HCT116 (cell line): ENCODE data around the gene GNG13. TPM values are rescaled to one million over a fixed set of nuclear protein-coding genes. Genes with fewer than 3 reads are reported as not detected.

ENCODE experiments used
- ATAC-seq: fragments of 200-7000 bp; cut with Tn5 transposase; 2 replicates; pipeline ENCODE4 v1.9.1; 2020; ENCODE audit warnings: mild to moderate bottlenecking, moderate library complexity
- BruUV-seq: library from RNA; stranded (reverse); fragments of 400-500 nt; replicated peaks from 2 replicates; lab custom pipeline; 2021; lab: Mats Ljungman, UMichigan
- CTCF ChIA-PET: fragments of 300-600 bp; sonication (Branson Sonifier 250); formaldehyde crosslinking; loops from one replicate; lab custom pipeline; 2021; ENCODE audit warnings: antibody characterized with exemption; lab: Charles Lee
- POLR2A ChIA-PET: fragments of 300-600, 350-600 bp; sonication (Branson Sonifier 250); formaldehyde crosslinking; loops from one replicate; lab custom pipeline; 2021; ENCODE audit warnings: antibody characterized with exemption; lab: Charles Lee
- RAD21 ChIA-PET, 2 experiments: fragments of 300-600 bp; sonication (Branson Sonifier 250); formaldehyde crosslinking; loops; one replicate each; lab custom pipeline; 2023; ENCODE audit warnings: low total read pairs in 2 of 2; ENCODE audit not compliant: uncharacterized antibody in 2 of 2, unreplicated experiment in 2 of 2, low non-redundant PET in 1 of 2; lab: Charles Lee
- DNase-seq: peaks from one replicate; pipeline ENCODE4 v3.0.0-alpha.2; 2010; ENCODE audit warnings: low read depth, low spot score
- H2AFZ ChIP-seq: fragments of 200-600 bp; shearing (Covaris generic), sonication (generic); 2 replicates; pipeline ENCODE4 v1.6.1; 2017; ENCODE audit warnings: low read depth, mixed run types, mixed read lengths, antibody characterized with exemption, low read length; ENCODE audit not compliant: poor library complexity, severe bottlenecking
- H3K27ac ChIP-seq: 2 replicates; pipeline ENCODE4 v1.5.1; 2012; ENCODE audit warnings: low read depth, low read length
- H3K27me3 ChIP-seq: fragments of 200-600 bp; sonication (generic); 2 replicates; pipeline ENCODE4 v1.6.1; 2016; ENCODE audit warnings: mixed run types, low read length, mixed read lengths; ENCODE audit not compliant: insufficient read depth
- H3K36me3 ChIP-seq, 2 experiments: fragments of 200-500 bp in 1 of 2; fragments of 200-600 bp in 1 of 2; sonication (Bioruptor generic) in 1 of 2; sonication (generic) in 1 of 2; 2 replicates each; pipeline versions ENCODE4 v1.5.1 to v1.6.1; 2014 to 2016; ENCODE audit warnings: low read length in 2 of 2, inconsistent platforms in 1 of 2, mixed read lengths in 1 of 2, mixed run types in 1 of 2; ENCODE audit not compliant: insufficient read depth in 2 of 2, control insufficient read depth in 1 of 2
- H3K4me1 ChIP-seq, 2 experiments: fragments of 200-600 bp in 1 of 2; sonication (generic) in 1 of 2; 2 replicates each; pipeline versions ENCODE4 v1.5.1 to v1.6.1; 2012 to 2017; ENCODE audit warnings: low read length in 2 of 2, inconsistent platforms in 1 of 2, mild to moderate bottlenecking in 1 of 2, mixed read lengths in 1 of 2, mixed run types in 1 of 2, moderate library complexity in 1 of 2; ENCODE audit not compliant: insufficient read depth in 2 of 2, control insufficient read depth in 1 of 2
- H3K4me2 ChIP-seq: fragments of 200-600 bp; sonication (generic); 2 replicates; pipeline ENCODE4 v1.6.1; 2017; ENCODE audit warnings: mixed run types, low read length, mixed read lengths
- H3K4me3 ChIP-seq, 2 experiments: fragments of 200-600 bp in 1 of 2; sonication (generic) in 1 of 2; replicated peaks in 1 of 2; 2 replicates each; pipeline ENCODE4 v1.5.1; 2011 to 2016; ENCODE audit warnings: low read length in 2 of 2, control low read depth in 1 of 2, low read depth in 1 of 2, mild to moderate bottlenecking in 1 of 2, mixed read lengths in 1 of 2, mixed run types in 1 of 2
- H3K79me2 ChIP-seq: fragments of 200-600 bp; sonication (generic); 2 replicates; pipeline ENCODE4 v1.6.1; 2017; ENCODE audit warnings: mild to moderate bottlenecking, mixed run types, low read length, moderate library complexity, mixed read lengths; ENCODE audit not compliant: insufficient read depth
- H3K9ac ChIP-seq: fragments of 200-600 bp; sonication (generic); 2 replicates; pipeline ENCODE4 v1.6.1; 2016; ENCODE audit warnings: low read length, mixed read lengths
- H3K9me2 ChIP-seq: fragments of 200-600 bp; sonication (generic), shearing (Covaris generic); 2 replicates; pipeline ENCODE4 v1.6.1; 2017; ENCODE audit warnings: mixed run types, mild to moderate bottlenecking, moderate library complexity; ENCODE audit not compliant: insufficient read depth
- H3K9me3 ChIP-seq, 2 experiments: fragments of 200-500 bp in 1 of 2; fragments of 200-600 bp in 1 of 2; sonication (Bioruptor generic) in 1 of 2; sonication (generic) in 1 of 2; 2 replicates each; pipeline ENCODE4 v1.6.1; 2014 to 2017; ENCODE audit warnings: low read length in 2 of 2, mixed read lengths in 2 of 2, inconsistent platforms in 1 of 2, low read depth in 1 of 2, mild to moderate bottlenecking in 1 of 2, mixed run types in 1 of 2, moderate library complexity in 1 of 2; ENCODE audit not compliant: control insufficient read depth in 1 of 2, insufficient read depth in 1 of 2
- H4K20me1 ChIP-seq: fragments of 200-600 bp; sonication (generic), shearing (Covaris generic); 2 replicates; pipeline ENCODE4 v1.6.1; 2017; ENCODE audit warnings: mixed run types, mild to moderate bottlenecking, moderate library complexity; ENCODE audit not compliant: insufficient read depth
- CBX3 ChIP-seq: IDR thresholded peaks from 2 replicates; pipeline ENCODE4 v1.6.1; 2012; ENCODE audit warnings: low read depth
- CEBPB ChIP-seq: IDR thresholded peaks from 2 replicates; pipeline ENCODE4 v1.6.1; 2012; ENCODE audit warnings: low read depth
- CTCF ChIP-seq, 3 experiments: fragments of 200-600 bp in 1 of 3; sonication (generic) in 1 of 3; IDR thresholded peaks in 2 of 3; conservative IDR thresholded peaks in 1 of 3; 2 replicates each; pipeline ENCODE4 v1.5.1; 2012 to 2017; ENCODE audit warnings: low read depth in 2 of 3, low read length in 2 of 3, antibody characterized with exemption in 1 of 3, borderline replicate concordance in 1 of 3, control low read depth in 1 of 3, mild to moderate bottlenecking in 1 of 3, mixed read lengths in 1 of 3, mixed run types in 1 of 3, moderate library complexity in 1 of 3; ENCODE audit not compliant: insufficient read depth in 1 of 3
- EGR1 ChIP-seq: IDR thresholded peaks from 2 replicates; pipeline ENCODE4 v1.6.1; 2012; ENCODE audit warnings: low read depth
- EZH2 ChIP-seq: fragments of 200-600 bp; sonication (generic); IDR thresholded peaks from 2 replicates; pipeline ENCODE4 v1.6.1; 2017; ENCODE audit warnings: antibody characterized with exemption, mixed run types
- FOSL1 ChIP-seq: IDR thresholded peaks from 2 replicates; pipeline ENCODE4 v1.6.1; 2012; ENCODE audit warnings: low read depth
- JUND ChIP-seq: IDR thresholded peaks from 2 replicates; pipeline ENCODE4 v1.6.1; 2012
- MAX ChIP-seq: IDR thresholded peaks from 2 replicates; pipeline ENCODE4 v1.6.1; 2012
- POLR2AphosphoS5 ChIP-seq: IDR thresholded peaks from 2 replicates; pipeline ENCODE4 v1.6.1; 2011; ENCODE audit warnings: mild to moderate bottlenecking, low read depth, low read length, moderate library complexity
- RAD21 ChIP-seq: IDR thresholded peaks from 2 replicates; pipeline ENCODE4 v1.6.1; 2012; ENCODE audit warnings: low read depth, mild to moderate bottlenecking
- SIN3A ChIP-seq: IDR thresholded peaks from 2 replicates; pipeline ENCODE4 v1.6.1; 2012; ENCODE audit warnings: low read depth
- SRF ChIP-seq: IDR thresholded peaks from 2 replicates; pipeline ENCODE4 v1.6.1; 2012; ENCODE audit warnings: low read depth
- ZFX ChIP-seq: fragments of 450-650 bp; IDR thresholded peaks from 2 replicates; pipeline ENCODE4 v1.6.1; 2017
- ZNF274 ChIP-seq: fragments of 200-500 bp; sonication (Bioruptor generic); IDR thresholded peaks from 2 replicates; pipeline ENCODE4 v1.6.1; 2014; ENCODE audit warnings: mild to moderate bottlenecking, low read depth, low read length, inconsistent platforms
- intact Hi-C: fragments of 100-400 bp; cut with micrococcal nuclease; formaldehyde crosslinking; loops from 2 replicates; pipeline ENCODE4 v1.10.0; 2022
- total RNA-seq: library from RNA; stranded (reverse); gene quantifications from one replicate; pipeline ENCODE4 v1.2.1, GENCODE V29; 2021; ENCODE audit not compliant: unreplicated experiment
- TF ChIP-seq, protein P1 (sequence below): IDR thresholded peaks from 2 replicates; pipeline ENCODE4 v1.6.1; 2011; ENCODE audit warnings: mild to moderate bottlenecking, low read length, moderate library complexity; ENCODE audit not compliant: insufficient replicate concordance; ENCODE audit errors: extremely low read depth
- TF ChIP-seq, protein P2 (sequence below): IDR thresholded peaks from 2 replicates; pipeline ENCODE4 v1.6.1; 2012

Gene GNG13
- total RNA-seq, 1 experiment from 2014 or later: not detected

DNA sequence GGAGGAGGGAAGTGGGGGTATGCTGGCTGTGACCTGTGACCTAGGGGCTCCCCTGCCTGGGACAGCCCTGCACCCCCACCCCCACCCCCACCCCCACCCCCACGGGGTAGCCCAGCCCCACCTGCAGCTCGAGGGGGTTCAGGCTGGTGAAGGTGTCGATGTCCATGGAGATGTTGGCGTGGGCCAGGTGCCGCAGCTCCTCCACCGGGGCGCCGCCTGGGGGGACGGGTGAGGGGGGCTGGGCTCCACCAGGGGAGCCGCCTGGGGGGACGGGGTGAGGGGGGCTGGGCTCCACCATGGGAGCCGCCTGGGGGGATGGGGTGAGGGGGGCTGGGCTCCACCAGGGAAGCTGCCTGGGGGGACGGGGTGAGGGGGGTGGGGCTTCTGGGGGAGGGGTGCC lies 30.1 kb downstream of the GNG13 start:
- H3K9me2 ChIP-seq: no peaks in the 10 kb centered on the region
- no peaks in the 10 kb centered on the region for H4K20me1 ChIP-seq
- no peak for ATAC-seq
- no peak overlapping the region for H3K4me3 ChIP-seq
- no peak overlapping the region for H3K4me2 ChIP-seq
- no TSS peak for BruUV-seq
- ChIA-PET RAD21 (no interaction called here), POLR2A (no interaction called here), CTCF (no interaction called here)
- no peaks in the 10 kb centered on the region for H3K79me2 ChIP-seq
- H2AFZ ChIP-seq: no peak overlapping the region
- DNase-seq: no peak
- H3K27ac ChIP-seq: no peak overlapping the region
- no peaks in the 10 kb centered on the region for H3K9me3 ChIP-seq
- H3K36me3 ChIP-seq: peaks cover 7 to 11% of the 10 kb centered on the region in 2 experiments; a peak in 3 of 4 replicates
- TF ChIP-seq MAX (no peak), CBX3 (no peak), ZNF274 (no peak), FOSL1 (no peak), ZFX (no peak), SRF (no peak), RAD21 (no peak), JUND (no peak), POLR2AphosphoS5 (no peak), EGR1 (no peak), SIN3A (no peak), CEBPB (no peak), CTCF (IDR thresholded peaks at IDR 0.05 in 2 of 3, conservative IDR thresholded peaks at IDR 0.05 in 1 of 3; ENCODE audit: borderline replicate concordance in 1 of 3, insufficient read depth in 1 of 3, low read depth in 2 of 3, low read length in 2 of 3) (no peak), EZH2 (no peak)
- TF ChIP-seq, protein P1, sequence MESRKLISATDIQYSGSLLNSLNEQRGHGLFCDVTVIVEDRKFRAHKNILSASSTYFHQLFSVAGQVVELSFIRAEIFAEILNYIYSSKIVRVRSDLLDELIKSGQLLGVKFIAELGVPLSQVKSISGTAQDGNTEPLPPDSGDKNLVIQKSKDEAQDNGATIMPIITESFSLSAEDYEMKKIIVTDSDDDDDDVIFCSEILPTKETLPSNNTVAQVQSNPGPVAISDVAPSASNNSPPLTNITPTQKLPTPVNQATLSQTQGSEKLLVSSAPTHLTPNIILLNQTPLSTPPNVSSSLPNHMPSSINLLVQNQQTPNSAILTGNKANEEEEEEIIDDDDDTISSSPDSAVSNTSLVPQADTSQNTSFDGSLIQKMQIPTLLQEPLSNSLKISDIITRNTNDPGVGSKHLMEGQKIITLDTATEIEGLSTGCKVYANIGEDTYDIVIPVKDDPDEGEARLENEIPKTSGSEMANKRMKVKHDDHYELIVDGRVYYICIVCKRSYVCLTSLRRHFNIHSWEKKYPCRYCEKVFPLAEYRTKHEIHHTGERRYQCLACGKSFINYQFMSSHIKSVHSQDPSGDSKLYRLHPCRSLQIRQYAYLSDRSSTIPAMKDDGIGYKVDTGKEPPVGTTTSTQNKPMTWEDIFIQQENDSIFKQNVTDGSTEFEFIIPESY: no peak
- TF ChIP-seq, protein P2, sequence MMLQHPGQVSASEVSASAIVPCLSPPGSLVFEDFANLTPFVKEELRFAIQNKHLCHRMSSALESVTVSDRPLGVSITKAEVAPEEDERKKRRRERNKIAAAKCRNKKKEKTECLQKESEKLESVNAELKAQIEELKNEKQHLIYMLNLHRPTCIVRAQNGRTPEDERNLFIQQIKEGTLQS: no peak
- no peaks in the 10 kb centered on the region for H3K27me3 ChIP-seq
- intact Hi-C loops: no loop called here
- H3K4me1 ChIP-seq: peaks cover 22 to 31% of the 10 kb centered on the region in 2 experiments
- H3K9ac ChIP-seq: no peak overlapping the region
